GM23338 (cell line): ENCODE data around the gene SLC38A8.

Experiments
- CREB1 ChIP-seq: fragments of 250-450 bp; sonication (Bioruptor Pico); IDR thresholded peaks from 2 replicates; pipeline ENCODE4 v1.5.0; 2020; ENCODE audit warnings: low read depth, mild to moderate bottlenecking, moderate library complexity
- ETS1 ChIP-seq: IDR thresholded peaks from 2 replicates; pipeline ENCODE4 v1.6.1; 2016; ENCODE audit warnings: antibody characterized with exemption
- EZH2 ChIP-seq: fragments of 200-600 bp; sonication (generic); IDR thresholded peaks from one replicate; pipeline ENCODE4 v1.8.0; 2017; ENCODE audit warnings: antibody characterized with exemption, mild to moderate bottlenecking, low read depth; ENCODE audit not compliant: unreplicated experiment
- EZH2phosphoT487 ChIP-seq: fragments of 200-600 bp; sonication (generic); IDR thresholded peaks from one replicate; pipeline ENCODE4 v1.8.1; 2018; ENCODE audit warnings: antibody characterized with exemption; ENCODE audit not compliant: unreplicated experiment
- JUNB ChIP-seq: IDR thresholded peaks from one replicate; pipeline ENCODE4 v1.6.1; 2016; ENCODE audit warnings: antibody characterized with exemption; ENCODE audit not compliant: unreplicated experiment
- POLR2AphosphoS5 ChIP-seq: IDR thresholded peaks from 2 replicates; pipeline ENCODE4 v1.6.1; 2016; ENCODE audit warnings: antibody characterized with exemption, low read depth
- STAT1 ChIP-seq: IDR thresholded peaks from one replicate; pipeline ENCODE4 v1.6.1; 2016; ENCODE audit warnings: antibody characterized with exemption; ENCODE audit not compliant: unreplicated experiment
- TF ChIP-seq, protein P1 (sequence below), 2 experiments: fragments of 200-600 bp in 1 of 2; sonication (generic) in 1 of 2; conservative IDR thresholded peaks; 2 replicates each; pipeline versions ENCODE4 v1.5.1 to v1.6.1; 2016 to 2017; ENCODE audit warnings: antibody characterized with exemption in 2 of 2, low read depth in 2 of 2, mild to moderate bottlenecking in 2 of 2, moderate library complexity in 1 of 2
- TF ChIP-seq, protein P2 (sequence below): IDR thresholded peaks from one replicate; pipeline ENCODE4 v1.6.1; 2018; ENCODE audit warnings: antibody characterized with exemption; ENCODE audit not compliant: unreplicated experiment

DNA sequence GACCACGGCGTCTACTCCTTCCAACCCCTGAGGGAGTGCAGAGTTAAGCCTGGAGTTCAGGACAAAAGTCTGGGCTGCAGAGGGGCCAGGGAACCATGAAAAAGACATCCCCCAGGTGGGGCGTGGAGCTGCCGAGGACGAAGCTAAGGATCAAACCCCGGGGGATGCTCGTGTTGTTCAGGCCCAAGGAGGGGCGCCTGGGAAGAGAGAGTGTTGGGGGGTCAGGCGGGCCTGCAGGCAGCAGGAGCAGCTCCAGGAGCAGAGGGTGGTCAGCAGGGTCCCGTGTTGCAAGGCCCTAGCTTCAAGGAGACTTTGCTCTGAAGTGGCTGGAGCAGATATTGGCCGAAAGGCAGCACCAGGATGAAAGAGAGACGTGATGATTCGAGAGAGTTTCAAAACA lies 47.9 kb downstream of the SLC38A8 start:
- TF ChIP-seq, protein P1, sequence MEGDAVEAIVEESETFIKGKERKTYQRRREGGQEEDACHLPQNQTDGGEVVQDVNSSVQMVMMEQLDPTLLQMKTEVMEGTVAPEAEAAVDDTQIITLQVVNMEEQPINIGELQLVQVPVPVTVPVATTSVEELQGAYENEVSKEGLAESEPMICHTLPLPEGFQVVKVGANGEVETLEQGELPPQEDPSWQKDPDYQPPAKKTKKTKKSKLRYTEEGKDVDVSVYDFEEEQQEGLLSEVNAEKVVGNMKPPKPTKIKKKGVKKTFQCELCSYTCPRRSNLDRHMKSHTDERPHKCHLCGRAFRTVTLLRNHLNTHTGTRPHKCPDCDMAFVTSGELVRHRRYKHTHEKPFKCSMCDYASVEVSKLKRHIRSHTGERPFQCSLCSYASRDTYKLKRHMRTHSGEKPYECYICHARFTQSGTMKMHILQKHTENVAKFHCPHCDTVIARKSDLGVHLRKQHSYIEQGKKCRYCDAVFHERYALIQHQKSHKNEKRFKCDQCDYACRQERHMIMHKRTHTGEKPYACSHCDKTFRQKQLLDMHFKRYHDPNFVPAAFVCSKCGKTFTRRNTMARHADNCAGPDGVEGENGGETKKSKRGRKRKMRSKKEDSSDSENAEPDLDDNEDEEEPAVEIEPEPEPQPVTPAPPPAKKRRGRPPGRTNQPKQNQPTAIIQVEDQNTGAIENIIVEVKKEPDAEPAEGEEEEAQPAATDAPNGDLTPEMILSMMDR (conservative IDR thresholded peaks at IDR 0.05; ENCODE audit: low read depth in 2 of 2): no peak
- no peak for TF ChIP-seq EZH2phosphoT487
- no peak for TF ChIP-seq JUNB
- no peak for TF ChIP-seq EZH2
- TF ChIP-seq POLR2AphosphoS5: no peak
- TF ChIP-seq, protein P2, sequence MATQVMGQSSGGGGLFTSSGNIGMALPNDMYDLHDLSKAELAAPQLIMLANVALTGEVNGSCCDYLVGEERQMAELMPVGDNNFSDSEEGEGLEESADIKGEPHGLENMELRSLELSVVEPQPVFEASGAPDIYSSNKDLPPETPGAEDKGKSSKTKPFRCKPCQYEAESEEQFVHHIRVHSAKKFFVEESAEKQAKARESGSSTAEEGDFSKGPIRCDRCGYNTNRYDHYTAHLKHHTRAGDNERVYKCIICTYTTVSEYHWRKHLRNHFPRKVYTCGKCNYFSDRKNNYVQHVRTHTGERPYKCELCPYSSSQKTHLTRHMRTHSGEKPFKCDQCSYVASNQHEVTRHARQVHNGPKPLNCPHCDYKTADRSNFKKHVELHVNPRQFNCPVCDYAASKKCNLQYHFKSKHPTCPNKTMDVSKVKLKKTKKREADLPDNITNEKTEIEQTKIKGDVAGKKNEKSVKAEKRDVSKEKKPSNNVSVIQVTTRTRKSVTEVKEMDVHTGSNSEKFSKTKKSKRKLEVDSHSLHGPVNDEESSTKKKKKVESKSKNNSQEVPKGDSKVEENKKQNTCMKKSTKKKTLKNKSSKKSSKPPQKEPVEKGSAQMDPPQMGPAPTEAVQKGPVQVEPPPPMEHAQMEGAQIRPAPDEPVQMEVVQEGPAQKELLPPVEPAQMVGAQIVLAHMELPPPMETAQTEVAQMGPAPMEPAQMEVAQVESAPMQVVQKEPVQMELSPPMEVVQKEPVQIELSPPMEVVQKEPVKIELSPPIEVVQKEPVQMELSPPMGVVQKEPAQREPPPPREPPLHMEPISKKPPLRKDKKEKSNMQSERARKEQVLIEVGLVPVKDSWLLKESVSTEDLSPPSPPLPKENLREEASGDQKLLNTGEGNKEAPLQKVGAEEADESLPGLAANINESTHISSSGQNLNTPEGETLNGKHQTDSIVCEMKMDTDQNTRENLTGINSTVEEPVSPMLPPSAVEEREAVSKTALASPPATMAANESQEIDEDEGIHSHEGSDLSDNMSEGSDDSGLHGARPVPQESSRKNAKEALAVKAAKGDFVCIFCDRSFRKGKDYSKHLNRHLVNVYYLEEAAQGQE: no peak
- no peak for TF ChIP-seq STAT1
- TF ChIP-seq CREB1: no peak
- no peak for TF ChIP-seq ETS1
